Upper lobe of right lung (tissue), 1 donor: ENCODE measurements around the gene MAP4K3. TPM values are rescaled to one million over a fixed set of nuclear protein-coding genes. Genes with fewer than 3 reads are reported as not detected.
"Not testable (repeated sequence)": the region's sequence is repeated elsewhere in the genome, so short reads cannot be mapped to it uniquely, and the experiment has no call there.

ENCODE experiments used
- ATAC-seq: fragments of 200-7000 bp; cut with Tn5 transposase; one replicate; pipeline ENCODE4 v1.9.1; 2020; ENCODE audit warnings: mild to moderate bottlenecking, moderate library complexity
- DNase-seq: peaks from one replicate; pipeline ENCODE4 v3.0.0-alpha.2; 2020
- H3K27ac ChIP-seq: fragments of 200-600 bp; one replicate; pipeline ENCODE4 v1.8.0; 2022
- H3K27me3 ChIP-seq: fragments of 200-600 bp; one replicate; pipeline ENCODE4 v1.8.0; 2022; ENCODE audit warnings: mild to moderate bottlenecking
- H3K36me3 ChIP-seq: fragments of 200-600 bp; one replicate; pipeline ENCODE4 v1.8.0; 2022
- H3K4me1 ChIP-seq: fragments of 200-600 bp; one replicate; pipeline ENCODE4 v1.8.0; 2022
- H3K4me3 ChIP-seq: fragments of 200-600 bp; one replicate; pipeline ENCODE4 v1.8.0; 2022; ENCODE audit warnings: mild to moderate bottlenecking
- H3K9me3 ChIP-seq: fragments of 200-600 bp; one replicate; pipeline ENCODE4 v1.8.0; 2022
- intact Hi-C: fragments of 100-400 bp; cut with DNase I; formaldehyde crosslinking; loops from one replicate; pipeline ENCODE4 v1.11.0; 2022
- total RNA-seq: library from RNA; stranded (reverse); fragmentation: NEBNext Ultra II Directional; extraction: Animal tissue kit (Norgen Biotek cat#: 25700); gene quantifications from one replicate; pipeline ENCODE4 v1.2.1, GENCODE V29; 2021
- TF ChIP-seq, protein P1 (sequence below): fragments of 200-600 bp; IDR thresholded peaks from one replicate; pipeline ENCODE4 v1.8.0; 2022; ENCODE audit warnings: antibody characterized with exemption
- donor health status: DM: no; HTN: yes; CAD: no; lungs with severe emphysema.

The MAP4K3 gene
- total RNA-seq, 1 donor from 2014 or later = 55.5 TPM

DNA sequence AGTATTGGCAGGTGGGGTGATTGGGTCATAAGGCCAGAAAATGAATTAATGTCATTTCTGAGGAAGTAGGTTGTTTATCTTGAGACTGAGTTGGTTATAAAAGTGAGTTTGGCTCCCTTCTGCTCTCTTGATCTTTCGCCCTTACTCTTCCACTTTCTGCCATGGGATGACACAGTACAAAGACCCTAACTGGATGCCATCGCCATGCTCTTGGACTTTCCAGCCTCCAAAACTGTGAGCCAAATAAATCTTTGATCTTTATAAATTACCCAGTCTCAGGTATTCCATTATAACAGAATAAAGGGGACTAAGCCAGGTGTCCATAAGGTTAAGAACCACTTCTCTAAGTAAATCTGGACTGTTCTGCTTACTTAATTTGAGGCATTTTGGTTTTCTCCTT lies 44.4 kb downstream of the MAP4K3 start:
- no peaks in the 10 kb centered on the region for H3K9me3 ChIP-seq
- intact Hi-C loops = no loop called here
- no peaks in the 10 kb centered on the region for H3K36me3 ChIP-seq
- H3K27me3 ChIP-seq = no peaks in the 10 kb centered on the region
- H3K27ac ChIP-seq = no peak overlapping the region
- H3K4me3 ChIP-seq = no peak overlapping the region
- ATAC-seq = no peak
- TF ChIP-seq, protein P1, sequence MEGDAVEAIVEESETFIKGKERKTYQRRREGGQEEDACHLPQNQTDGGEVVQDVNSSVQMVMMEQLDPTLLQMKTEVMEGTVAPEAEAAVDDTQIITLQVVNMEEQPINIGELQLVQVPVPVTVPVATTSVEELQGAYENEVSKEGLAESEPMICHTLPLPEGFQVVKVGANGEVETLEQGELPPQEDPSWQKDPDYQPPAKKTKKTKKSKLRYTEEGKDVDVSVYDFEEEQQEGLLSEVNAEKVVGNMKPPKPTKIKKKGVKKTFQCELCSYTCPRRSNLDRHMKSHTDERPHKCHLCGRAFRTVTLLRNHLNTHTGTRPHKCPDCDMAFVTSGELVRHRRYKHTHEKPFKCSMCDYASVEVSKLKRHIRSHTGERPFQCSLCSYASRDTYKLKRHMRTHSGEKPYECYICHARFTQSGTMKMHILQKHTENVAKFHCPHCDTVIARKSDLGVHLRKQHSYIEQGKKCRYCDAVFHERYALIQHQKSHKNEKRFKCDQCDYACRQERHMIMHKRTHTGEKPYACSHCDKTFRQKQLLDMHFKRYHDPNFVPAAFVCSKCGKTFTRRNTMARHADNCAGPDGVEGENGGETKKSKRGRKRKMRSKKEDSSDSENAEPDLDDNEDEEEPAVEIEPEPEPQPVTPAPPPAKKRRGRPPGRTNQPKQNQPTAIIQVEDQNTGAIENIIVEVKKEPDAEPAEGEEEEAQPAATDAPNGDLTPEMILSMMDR = no peak
- no peak for DNase-seq
- peaks cover 22% of the 10 kb centered on the region for H3K4me1 ChIP-seq

DNA sequence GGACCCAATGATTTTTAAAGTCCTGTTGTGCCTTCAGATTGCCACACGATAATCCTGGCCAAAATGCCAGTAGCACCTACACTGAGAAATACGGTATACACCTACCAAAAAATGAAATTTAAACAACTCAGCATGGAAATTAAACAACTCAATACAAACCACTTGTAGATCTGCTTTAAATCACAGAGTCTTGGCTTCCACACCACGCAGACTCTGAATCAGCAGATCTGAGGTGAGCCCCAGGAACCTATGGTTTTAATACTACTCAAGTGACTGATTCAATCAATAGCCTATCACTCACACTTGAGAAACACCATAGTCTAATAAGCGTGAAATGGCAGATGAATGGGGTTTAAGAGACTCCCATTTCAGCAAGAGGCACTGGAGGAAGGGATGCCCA lies 46.9 kb downstream of the MAP4K3 start:
- no peaks in the 10 kb centered on the region for H3K9me3 ChIP-seq
- H3K4me3 ChIP-seq = no peak overlapping the region
- H3K27ac ChIP-seq = no peak overlapping the region
- TF ChIP-seq, protein P1 = no peak
- DNase-seq (no peak), ATAC-seq (no peak)
- no peaks in the 10 kb centered on the region for H3K36me3 ChIP-seq
- no peaks in the 10 kb centered on the region for H3K27me3 ChIP-seq
- H3K4me1 ChIP-seq = peaks cover 22% of the 10 kb centered on the region
- intact Hi-C loops = no loop called here

- TF ChIP-seq, protein P1 = no peak
- H3K4me3 ChIP-seq = no peak overlapping the region
- no peak overlapping the region for H3K27ac ChIP-seq
- DNase-seq (no peak), ATAC-seq (no peak)
- H3K4me1 ChIP-seq = peaks cover 9% of the 10 kb centered on the region
- intact Hi-C loops = no loop called here
- H3K36me3 ChIP-seq = no peaks in the 10 kb centered on the region
- no peaks in the 10 kb centered on the region for H3K9me3 ChIP-seq
- H3K27me3 ChIP-seq = no peaks in the 10 kb centered on the region
Observed at GRCh38 chr2:39386064-39386463, 51.0 kb downstream of the MAP4K3 start.

- TF ChIP-seq, protein P1 = no peak
- Histone ChIP-seq H3K4me1 (peaks cover 17% of the 10 kb centered on the region), H3K36me3 (no peaks in the 10 kb centered on the region), H3K27ac (no peak overlapping the region), H3K9me3 (no peaks in the 10 kb centered on the region), H3K4me3 (no peak overlapping the region), H3K27me3 (no peaks in the 10 kb centered on the region)
- ATAC-seq (no peak), DNase-seq (no peak)
- intact Hi-C loops = no loop called here
Observed at GRCh38 chr2:39385172-39385571, 51.9 kb downstream of the MAP4K3 start.

GRCh38 chr2:39384071-39384470 lies 53.0 kb downstream of the MAP4K3 start:
- ATAC-seq, intact Hi-C loops, H3K27me3 ChIP-seq, H3K27ac ChIP-seq, H3K4me3 ChIP-seq, H3K36me3 ChIP-seq, H3K9me3 ChIP-seq: not testable (repeated sequence)
- peaks cover 23% of the 10 kb centered on the region for H3K4me1 ChIP-seq
- peak; percentile 20 for DNase-seq

DNA sequence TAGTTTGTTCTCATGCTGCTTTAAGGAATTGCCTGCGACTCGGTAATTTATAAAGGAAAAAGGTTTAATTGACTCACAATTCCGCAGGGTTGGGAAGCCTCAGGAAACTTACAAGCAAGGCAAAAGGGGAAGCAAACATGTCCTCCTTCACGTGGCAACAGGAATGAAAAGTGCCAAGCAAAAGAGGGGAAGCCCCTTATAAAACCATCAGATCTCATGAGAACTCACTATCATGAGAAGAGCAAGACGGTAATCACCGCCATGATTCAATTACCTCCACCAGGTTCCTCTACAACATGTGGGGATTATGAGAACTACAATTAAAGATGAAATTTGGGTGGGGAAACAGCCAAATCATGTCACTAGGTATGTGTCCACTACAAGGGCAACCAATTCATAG lies 53.9 kb downstream of the MAP4K3 start:
- peaks cover 23% of the 10 kb centered on the region for H3K4me1 ChIP-seq
- no peak overlapping the region for H3K27ac ChIP-seq
- intact Hi-C loops = no loop called here
- no peak for ATAC-seq
- H3K4me3 ChIP-seq = no peak overlapping the region
- DNase-seq = no peak
- no peaks in the 10 kb centered on the region for H3K27me3 ChIP-seq
- TF ChIP-seq, protein P1 = no peak
- H3K36me3 ChIP-seq = no peaks in the 10 kb centered on the region
- H3K9me3 ChIP-seq = no peaks in the 10 kb centered on the region
